H1 (cell line): ENCODE results near the gene RTL3. TPM values are rescaled to one million over a fixed set of nuclear protein-coding genes. Genes with fewer than 3 reads are reported as not detected.

Source experiments
- CTCF ChIA-PET: fragments of 300-600 bp; sonication (Branson Sonifier 250); formaldehyde crosslinking; loops from one replicate; lab custom pipeline; 2021; ENCODE audit not compliant: partially characterized antibody; lab: Charles Lee
- POLR2A ChIA-PET: fragments of 300-600 bp; sonication (Branson Sonifier 250); formaldehyde crosslinking; loops from one replicate; lab custom pipeline; 2021; ENCODE audit warnings: inconsistent platforms; ENCODE audit not compliant: partially characterized antibody; lab: Charles Lee
- DNase-seq, 2 experiments: peaks; one replicate each; pipeline versions ENCODE4 v3.0.0 to v3.0.0-alpha.2; 2010 to 2022; ENCODE audit warnings: low spot score in 2 of 2, low read depth in 1 of 2, mixed read lengths in 1 of 2
- FAIRE-seq: peaks from 2 replicates; lab custom pipeline; 2011; peaks lifted over from hg19 to GRCh38; lab: Jason Lieb, UNC
- H2AFZ ChIP-seq: 2 replicates; pipeline ENCODE4 v1.8.1; 2012; ENCODE audit warnings: low read length, inconsistent platforms
- H2AK5ac ChIP-seq: 2 replicates; pipeline ENCODE4 v1.6.1; 2013; ENCODE audit warnings: low read depth, low read length
- H2BK120ac ChIP-seq: replicated peaks from 2 replicates; pipeline ENCODE3; 2013; ENCODE audit warnings: low read depth, low read length, inconsistent platforms
- H2BK12ac ChIP-seq: 2 replicates; pipeline ENCODE4 v1.6.1; 2013; ENCODE audit warnings: low read depth, low read length
- H2BK15ac ChIP-seq: 2 replicates; pipeline ENCODE4 v1.6.1; 2013; ENCODE audit warnings: low read length
- H2BK20ac ChIP-seq: 2 replicates; pipeline ENCODE4 v1.6.1; 2013; ENCODE audit warnings: low read length
- H2BK5ac ChIP-seq: 2 replicates; pipeline ENCODE4 v1.6.1; 2013; ENCODE audit warnings: low read depth, low read length
- H3K14ac ChIP-seq: 2 replicates; pipeline ENCODE4 v1.6.1; 2013; ENCODE audit warnings: inconsistent platforms; ENCODE audit not compliant: insufficient read length
- H3K18ac ChIP-seq: 2 replicates; pipeline ENCODE4 v1.6.1; 2013; ENCODE audit warnings: low read length; ENCODE audit errors: extremely low read depth
- H3K23ac ChIP-seq: 2 replicates; pipeline ENCODE4 v1.6.1; 2013; ENCODE audit warnings: inconsistent platforms; ENCODE audit not compliant: insufficient read length
- H3K23me2 ChIP-seq: 2 replicates; pipeline ENCODE4 v1.6.1; 2013; ENCODE audit warnings: low read depth, low read length
- H3K27ac ChIP-seq: 2 replicates; pipeline ENCODE4 v1.6.1; 2011; ENCODE audit warnings: low read depth, low read length, inconsistent platforms
- H3K27me3 ChIP-seq, 4 experiments: replicated peaks in 1 of 4; 1 replicate in 1 of 4; 2 replicates in 3 of 4; pipeline versions ENCODE4 v1.6.1 to v1.8.1; 2011 to 2013; ENCODE audit warnings: low read length in 3 of 4, mild to moderate bottlenecking in 3 of 4, inconsistent platforms in 2 of 4, mixed read lengths in 2 of 4, moderate library complexity in 1 of 4; ENCODE audit not compliant: control insufficient read depth in 3 of 4, insufficient read depth in 3 of 4; ENCODE audit errors: extremely low read depth in 1 of 4
- H3K36me3 ChIP-seq, 4 experiments: 2 replicates each; pipeline versions ENCODE4 v1.6.1 to v1.8.1; 2011 to 2013; ENCODE audit warnings: mild to moderate bottlenecking in 4 of 4, low read length in 3 of 4, moderate library complexity in 2 of 4, control low read depth in 1 of 4, inconsistent platforms in 1 of 4; ENCODE audit not compliant: insufficient read depth in 4 of 4, control insufficient read depth in 2 of 4
- H3K4ac ChIP-seq: replicated peaks from 2 replicates; pipeline ENCODE3; 2013; ENCODE audit warnings: low read length, low read depth, mixed read lengths, inconsistent platforms; ENCODE audit not compliant: insufficient read length
- H3K4me1 ChIP-seq, 4 experiments: replicated peaks in 1 of 4; 1 replicate in 1 of 4; 2 replicates in 3 of 4; pipeline versions ENCODE4 v1.6.1 to v1.8.1; 2011 to 2013; ENCODE audit warnings: low read length in 3 of 4, inconsistent platforms in 2 of 4, mixed read lengths in 1 of 4; ENCODE audit not compliant: insufficient read depth in 4 of 4, control insufficient read depth in 3 of 4
- H3K4me2 ChIP-seq, 2 experiments: 2 replicates each; pipeline versions ENCODE4 v1.6.1 to v1.8.1; 2011 to 2013; ENCODE audit warnings: low read depth in 2 of 2, low read length in 2 of 2, control low read depth in 1 of 2, inconsistent platforms in 1 of 2, mild to moderate bottlenecking in 1 of 2; ENCODE audit not compliant: insufficient read depth in 1 of 2
- H3K4me3 ChIP-seq, 4 experiments: fragments of 200-600, 300-600 bp in 1 of 4; sonication (generic), shearing (Covaris generic), sonication (Bioruptor Twin) in 1 of 4; 2 replicates each; pipeline versions ENCODE4 v1.5.1 to v1.8.1; 2011 to 2016; ENCODE audit warnings: low read length in 4 of 4, low read depth in 3 of 4, control low read depth in 2 of 4, inconsistent platforms in 2 of 4, mild to moderate bottlenecking in 2 of 4, mixed read lengths in 1 of 4, moderate library complexity in 1 of 4; ENCODE audit not compliant: insufficient read depth in 2 of 4; ENCODE audit errors: extremely low read depth in 1 of 4
- H3K56ac ChIP-seq: replicated peaks from 2 replicates; pipeline ENCODE3; 2013; ENCODE audit warnings: low read depth, mild to moderate bottlenecking, mixed read lengths, low read length, inconsistent platforms; ENCODE audit not compliant: insufficient read length
- H3K79me1 ChIP-seq: 2 replicates; pipeline ENCODE4 v1.6.1; 2013; ENCODE audit warnings: low read depth, low read length, control low read depth
- H3K79me2 ChIP-seq, 2 experiments: 2 replicates each; pipeline versions ENCODE4 v1.6.1 to v1.8.1; 2012 to 2013; ENCODE audit warnings: low read length in 2 of 2, mild to moderate bottlenecking in 2 of 2, inconsistent platforms in 1 of 2; ENCODE audit not compliant: insufficient read depth in 2 of 2, control insufficient read depth in 1 of 2
- H3K9ac ChIP-seq, 4 experiments: replicated peaks in 1 of 4; 1 replicate in 1 of 4; 2 replicates in 3 of 4; pipeline versions ENCODE4 v1.6.1 to v1.8.1; 2011 to 2013; ENCODE audit warnings: low read depth in 3 of 4, low read length in 3 of 4, control low read depth in 2 of 4, mild to moderate bottlenecking in 2 of 4, moderate library complexity in 2 of 4, inconsistent platforms in 1 of 4; ENCODE audit errors: extremely low read depth in 1 of 4
- H3K9me3 ChIP-seq, 2 experiments: 2 replicates each; pipeline versions ENCODE4 v1.6.1 to v1.8.1; 2012 to 2013; ENCODE audit warnings: mild to moderate bottlenecking in 2 of 2, moderate library complexity in 2 of 2, control low read depth in 1 of 2, inconsistent platforms in 1 of 2, low read depth in 1 of 2, low read length in 1 of 2, mixed read lengths in 1 of 2; ENCODE audit not compliant: insufficient read depth in 2 of 2
- H4K20me1 ChIP-seq, 2 experiments: replicated peaks in 1 of 2; 2 replicates each; pipeline versions ENCODE3 to v1.8.1; 2011 to 2013; ENCODE audit warnings: inconsistent platforms in 2 of 2, low read length in 2 of 2, mild to moderate bottlenecking in 1 of 2; ENCODE audit not compliant: insufficient read depth in 2 of 2, control insufficient read depth in 1 of 2
- H4K5ac ChIP-seq: 2 replicates; pipeline ENCODE4 v1.6.1; 2013; ENCODE audit warnings: low read length, low read depth, mixed read lengths, inconsistent platforms; ENCODE audit not compliant: insufficient read length
- H4K8ac ChIP-seq: 2 replicates; pipeline ENCODE4 v1.8.0; 2013; ENCODE audit warnings: mild to moderate bottlenecking, moderate library complexity, low read length, inconsistent platforms; ENCODE audit not compliant: insufficient read depth; ENCODE audit errors: extremely low read depth
- H4K91ac ChIP-seq: replicated peaks from 2 replicates; pipeline ENCODE3; 2013; ENCODE audit warnings: low read length, mixed read lengths, inconsistent platforms; ENCODE audit not compliant: insufficient read length
- ATF3 ChIP-seq: IDR thresholded peaks from 2 replicates; pipeline ENCODE4 v1.6.1; 2011; ENCODE audit warnings: low read depth, mild to moderate bottlenecking, low read length; ENCODE audit not compliant: insufficient read depth
- CBX5 ChIP-seq: fragments of 300-800, 300-1000 bp; sonication (generic); IDR thresholded peaks from 2 replicates; pipeline ENCODE4 v1.7.1; 2016; ENCODE audit warnings: antibody characterized with exemption, low read length, low read depth
- GTF2F1 ChIP-seq: IDR thresholded peaks from 2 replicates; pipeline ENCODE4 v1.6.1; 2012; ENCODE audit warnings: low read depth, low read length, improper control_type of control experiment, borderline replicate concordance
- POU5F1 ChIP-seq: IDR thresholded peaks from 2 replicates; pipeline ENCODE4 v1.6.1; 2011; ENCODE audit warnings: low read depth, mild to moderate bottlenecking, low read length, moderate library complexity
- RBBP5 ChIP-seq: IDR thresholded peaks from 2 replicates; pipeline ENCODE4 v1.7.1; 2012; ENCODE audit warnings: low read depth, mild to moderate bottlenecking, inconsistent platforms, low read length, moderate library complexity, borderline replicate concordance
- RXRA ChIP-seq: IDR thresholded peaks from 2 replicates; pipeline ENCODE4 v1.6.1; 2011; ENCODE audit warnings: low read depth, mild to moderate bottlenecking, low read length, moderate library complexity; ENCODE audit not compliant: insufficient read depth
- TEAD4 ChIP-seq: IDR thresholded peaks from 2 replicates; pipeline ENCODE4 v1.6.1; 2012; ENCODE audit warnings: low read depth, low read length, inconsistent platforms, mixed read lengths
- USF2 ChIP-seq: IDR thresholded peaks from 2 replicates; pipeline ENCODE4 v1.6.1; 2011; ENCODE audit warnings: low read length, improper control_type of control experiment
- WGBS, 2 experiments: shearing (Covaris generic) in 1 of 2; methylation state at CpG; one replicate each; pipeline versions ENCODE4 v1.1.6 to v1.1.7; 2013 to 2015; ENCODE audit warnings: low lambda C conversion rate in 2 of 2, mixed read lengths in 2 of 2, inconsistent platforms in 1 of 2, low coverage in 1 of 2, missing lambda C conversion rate in 1 of 2; ENCODE audit not compliant: insufficient replicate concordance in 2 of 2, insufficient coverage in 1 of 2, insufficient read length in 1 of 2; ENCODE audit errors: extremely low coverage in 1 of 2, missing lambda C conversion rate in 1 of 2; 5-methylcytosine and 5-hydroxymethylcytosine counted together
- polyA plus RNA-seq, 7 experiments: library from polyadenylated mRNA; depleted of rRNA in 3 of 7; stranded (reverse) in 5 of 7; unstranded in 2 of 7; fragments of >200 nt in 5 of 7; fragments of 200-250 nt in 2 of 7; gene quantifications; 1 replicate in 5 of 7; 2 replicates in 1 of 7; 4 replicates in 1 of 7; pipeline versions ENCODE4 v1.2.1 to v1.2.3, GENCODE V29; 2011 to 2013; ENCODE audit warnings: missing spikeins in 2 of 7, mixed read lengths in 2 of 7
- total RNA-seq: library from RNA; stranded (reverse); fragmentation: NEBNext Ultra II Directional; extraction: Animal tissue kit (Norgen Biotek cat#: 25700); gene quantifications from 2 replicates; pipeline ENCODE4 v1.2.1, GENCODE V29; 2021

Gene RTL3
- total and polyA plus RNA-seq, 2 of the 8 experiments (the other 6 are each of a cell fraction or from before 2014, with no cell fraction given) = not detected

GRCh38 chrX:78624426-78624825 is 34.7 kb downstream of the RTL3 start:
- no peak for FAIRE-seq
- Histone ChIP-seq H3K4me3 (no peak overlapping the region), H3K4me2 (no peak overlapping the region), H4K5ac (no peak overlapping the region), H2BK120ac (no peak overlapping the region), H2BK12ac (no peak overlapping the region), H4K91ac (no peak overlapping the region), H3K9ac (no peak overlapping the region), H4K20me1 (no peaks in the 10 kb centered on the region), H3K23me2 (no peaks in the 10 kb centered on the region), H3K56ac (no peak overlapping the region), H3K4ac (no peak overlapping the region), H2AFZ (no peak overlapping the region), H2BK20ac (no peak overlapping the region), H2AK5ac (no peak overlapping the region), H3K79me2 (no peaks in the 10 kb centered on the region), H3K14ac (no peak overlapping the region), H3K27me3 (no peaks in the 10 kb centered on the region), H3K79me1 (no peaks in the 10 kb centered on the region), H4K8ac (no peak overlapping the region), H2BK5ac (no peak overlapping the region), H3K23ac (no peak overlapping the region), H3K27ac (no peak overlapping the region), H3K36me3 (no peaks in the 10 kb centered on the region), H3K4me1 (no peaks in the 10 kb centered on the region), H3K18ac (no peak overlapping the region), H2BK15ac (no peak overlapping the region), H3K9me3 (no peaks in the 10 kb centered on the region)
- POLR2A ChIA-PET = no interaction called here
- CTCF ChIA-PET = no interaction called here
- TF ChIP-seq USF2 = no peak
- TF ChIP-seq CBX5 = no peak
- no peak for TF ChIP-seq RXRA
- no peak for TF ChIP-seq RBBP5
- TF ChIP-seq GTF2F1 = no peak
- TF ChIP-seq ATF3 = no peak
- no peak for TF ChIP-seq POU5F1
- TF ChIP-seq TEAD4 = no peak
- no peak for DNase-seq
- WGBS, 2 experiments = 89% methylated on average over 1 of the region's 1 CpG; no CpG with 5 or more reads in 1 of the 2 experiments
